H1 (cell line): ENCODE data around the gene MAGT1.
"Not testable (repeated sequence)": the region's sequence is repeated elsewhere in the genome, so short reads cannot be mapped to it uniquely, and the experiment has no call there.

ENCODE experiments used
- BRCA1 ChIP-seq: IDR thresholded peaks from 2 replicates; pipeline ENCODE4 v1.6.1; 2012; ENCODE audit warnings: low read depth, low read length, improper control_type of control experiment
- CTCF ChIP-seq, 3 experiments: IDR thresholded peaks; 1 replicate in 2 of 3; 2 replicates in 1 of 3; pipeline versions ENCODE4 v1.5.1 to v1.6.1; 2011; ENCODE audit warnings: low read length in 3 of 3, mild to moderate bottlenecking in 3 of 3, inconsistent platforms in 2 of 3, low read depth in 1 of 3, moderate library complexity in 1 of 3; ENCODE audit not compliant: insufficient read depth in 1 of 3; ENCODE audit errors: control extremely low read depth in 1 of 3
- JUND ChIP-seq: IDR thresholded peaks from 2 replicates; pipeline ENCODE4 v1.6.1; 2011; ENCODE audit warnings: mild to moderate bottlenecking, improper control_type of control experiment, low read length
- MAX ChIP-seq: IDR thresholded peaks from 2 replicates; pipeline ENCODE4 v1.6.1; 2012; ENCODE audit warnings: inconsistent platforms
- NRF1 ChIP-seq: IDR thresholded peaks from 2 replicates; pipeline ENCODE4 v1.6.1; 2011; ENCODE audit warnings: mild to moderate bottlenecking, low read depth, low read length, improper control_type of control experiment
- YY1 ChIP-seq: IDR thresholded peaks from 2 replicates; pipeline ENCODE4 v1.6.1; 2011; ENCODE audit warnings: low read depth, mild to moderate bottlenecking, low read length
- ZNF274 ChIP-seq: IDR thresholded peaks from 2 replicates; pipeline ENCODE4 v1.7.0; 2012; ENCODE audit warnings: low read length, borderline replicate concordance; ENCODE audit errors: extremely low read depth

GRCh38 chrX:77881418-77881817, 13.8 kb downstream of the MAGT1 start:
- TF ChIP-seq MAX; JUND; CTCF (IDR thresholded peaks at IDR 0.05; ENCODE audit: control extremely low read depth in 1 of 3, insufficient read depth in 1 of 3, low read depth in 1 of 3, low read length in 3 of 3); ZNF274; NRF1; BRCA1; YY1: not testable (repeated sequence)
